ENCODE measurements around the gene RPS6KA2. TPM values are rescaled to one million over a fixed set of nuclear protein-coding genes. Genes with fewer than 3 reads are reported as not detected.

RPS6KA2 gene
- total RNA-seq, 1 experiment from 2014 or later = 18.5 TPM

GRCh38 chr6:166538297-166539010 is 88.6 kb downstream of the RPS6KA2 start:
- Histone ChIP-seq H3K79me2 (ENCODE audit: low read depth) (no peaks in the 10 kb centered on the region), H3K9me2 (ENCODE audit: insufficient read depth) (no peaks in the 10 kb centered on the region), H3K4me2 (no peak overlapping the region), H3K36me3 (ENCODE audit: low read depth) (no peaks in the 10 kb centered on the region), H3K4me3 (no peak overlapping the region), H3K27ac (no peak overlapping the region), H3K27me3 (ENCODE audit: insufficient read depth, low read depth) (no peaks in the 10 kb centered on the region), H2AFZ (no peak overlapping the region), H3K9me3 (ENCODE audit: insufficient read depth, low read depth) (no peaks in the 10 kb centered on the region), H3F3A (ENCODE audit: insufficient read depth, low read depth) (peaks cover 8% of the 10 kb centered on the region; the same call in 1 of the 2 replicates), H3K4me1 (replicated peaks; ENCODE audit: insufficient read depth) (peaks cover 20% of the 10 kb centered on the region), H4K20me1 (ENCODE audit: insufficient read depth) (no peaks in the 10 kb centered on the region)
- POLR2A ChIA-PET (ENCODE audit: unreplicated experiment) = no interaction called here
- TF ChIP-seq EZH2 (IDR thresholded peaks at IDR 0.05; ENCODE audit: low read depth) = no peak
- no peak for TF ChIP-seq CTCF (conservative IDR thresholded peaks at IDR 0.05)
- intact Hi-C loops (cut with micrococcal nuclease; ENCODE audit: unreplicated experiment) = no loop called here
- BruUV-seq (replicated peaks) = no TSS peak
- DNase-seq = no peak
- CTCF ChIA-PET = no interaction called here

- DNase-seq = no peak
- Histone ChIP-seq H3K9me2 (ENCODE audit: insufficient read depth) (no peaks in the 10 kb centered on the region), H3K79me2 (ENCODE audit: low read depth) (no peaks in the 10 kb centered on the region), H3K4me2 (no peak overlapping the region), H3K4me1 (replicated peaks; ENCODE audit: insufficient read depth) (peaks cover 29% of the 10 kb centered on the region), H3K27ac (no peak overlapping the region), H3F3A (ENCODE audit: insufficient read depth, low read depth) (peaks cover 8% of the 10 kb centered on the region; the same call in 1 of the 2 replicates), H3K27me3 (ENCODE audit: insufficient read depth, low read depth) (no peaks in the 10 kb centered on the region), H3K4me3 (no peak overlapping the region), H2AFZ (no peak overlapping the region), H3K36me3 (ENCODE audit: low read depth) (no peaks in the 10 kb centered on the region), H3K9me3 (ENCODE audit: insufficient read depth, low read depth) (no peaks in the 10 kb centered on the region), H4K20me1 (ENCODE audit: insufficient read depth) (no peaks in the 10 kb centered on the region)
- BruUV-seq (replicated peaks) = no TSS peak
- ChIA-PET CTCF (no interaction called here), POLR2A (ENCODE audit: unreplicated experiment) (no interaction called here)
- no peak for TF ChIP-seq CTCF (conservative IDR thresholded peaks at IDR 0.05)
- no peak for TF ChIP-seq EZH2 (IDR thresholded peaks at IDR 0.05; ENCODE audit: low read depth)
- intact Hi-C loops (cut with micrococcal nuclease; ENCODE audit: unreplicated experiment) = no loop called here
These were observed 92.2 kb downstream of the RPS6KA2 start for GRCh38 chr6:166534658-166535406.

- CTCF ChIA-PET = no interaction called here
- Histone ChIP-seq H3K9me2 (ENCODE audit: insufficient read depth) (no peaks in the 10 kb centered on the region), H3K9me3 (ENCODE audit: insufficient read depth, low read depth) (no peaks in the 10 kb centered on the region; the same call in 1 of the 2 replicates), H2AFZ (no peak overlapping the region), H3K4me2 (peak overlapping the region; percentile 21), H4K20me1 (ENCODE audit: insufficient read depth) (no peaks in the 10 kb centered on the region), H3K27me3 (ENCODE audit: insufficient read depth, low read depth) (no peaks in the 10 kb centered on the region), H3F3A (ENCODE audit: insufficient read depth, low read depth) (peaks cover 11% of the 10 kb centered on the region; the same call in 1 of the 2 replicates), H3K36me3 (ENCODE audit: low read depth) (no peaks in the 10 kb centered on the region), H3K79me2 (ENCODE audit: low read depth) (no peaks in the 10 kb centered on the region), H3K27ac (no peak overlapping the region), H3K4me1 (replicated peaks; ENCODE audit: insufficient read depth) (peaks cover 36% of the 10 kb centered on the region), H3K4me3 (no peak overlapping the region)
- no TSS peak for BruUV-seq (replicated peaks)
- intact Hi-C loops (cut with micrococcal nuclease; ENCODE audit: unreplicated experiment) = no loop called here
- peak; percentile 23 to 61 for DNase-seq
- POLR2A ChIA-PET (ENCODE audit: unreplicated experiment) = no interaction called here
- TF ChIP-seq CTCF (conservative IDR thresholded peaks at IDR 0.05) (no peak), EZH2 (IDR thresholded peaks at IDR 0.05; ENCODE audit: low read depth) (no peak)
These were observed 93.7 kb downstream of the RPS6KA2 start for GRCh38 chr6:166533205-166533824.
